ENCODE data around the gene PFKFB1.

Gene PFKFB1

GRCh38 chrX:54994099-54994498 lies at the start of gene PFKFB1:
TSS of gene PFKFB1 (minus strand) at chrX:54994188. CDS start at chrX:54994007, 181 bp downstream.
- no peak for TF ChIP-seq CTCF (IDR thresholded peaks at IDR 0.05; ENCODE audit: low read depth, low read length)
- no peak within 1 kb of the TSS for H3K4me3 ChIP-seq (ENCODE audit: low read depth, low read length)

- TF ChIP-seq CTCF (IDR thresholded peaks at IDR 0.05; ENCODE audit: low read depth, low read length), result no peak
- no peak overlapping the region for H3K4me3 ChIP-seq (ENCODE audit: low read depth, low read length)
These were observed 47.5 kb upstream of the PFKFB1 start for GRCh38 chrX:55041514-55041913.

- TF ChIP-seq CTCF (IDR thresholded peaks at IDR 0.05; ENCODE audit: low read depth, low read length), result no peak
These were observed 45.5 kb upstream of the PFKFB1 start for GRCh38 chrX:55039471-55039870.

GRCh38 chrX:55033429-55033828 lies 39.4 kb upstream of the PFKFB1 start:
- no peak overlapping the region for H3K4me3 ChIP-seq (ENCODE audit: low read depth, low read length)
- TF ChIP-seq CTCF (IDR thresholded peaks at IDR 0.05; ENCODE audit: low read depth, low read length), result no peak

More at GRCh38 chrX:55039471-55039870, 45.5 kb upstream of the PFKFB1 start:
- H3K4me3 ChIP-seq (ENCODE audit: low read depth, low read length), result no peak overlapping the region

- H3K4me3 ChIP-seq (ENCODE audit: low read depth, low read length), result no peak within 1 kb of the TSS
- TF ChIP-seq CTCF (IDR thresholded peaks at IDR 0.05; ENCODE audit: low read depth, low read length), result no peak
These were observed 36.5 kb upstream of the PFKFB1 start, which contains the start of gene ALAS2 for GRCh38 chrX:55030271-55031205. TSS of gene ALAS2 (minus strand) at chrX:55030977. CDS start at chrX:55026000, 4,977 bp downstream.

- no peak overlapping the region for H3K4me3 ChIP-seq (ENCODE audit: low read depth, low read length)
- no peak for TF ChIP-seq CTCF (IDR thresholded peaks at IDR 0.05; ENCODE audit: low read depth, low read length)
These were observed 35.3 kb upstream of the PFKFB1 start for GRCh38 chrX:55029291-55029690.

GRCh38 chrX:55028611-55029010 lies 34.6 kb upstream of the PFKFB1 start:
- no peak overlapping the region for H3K4me3 ChIP-seq (ENCODE audit: low read depth, low read length)
- TF ChIP-seq CTCF (IDR thresholded peaks at IDR 0.05; ENCODE audit: low read depth, low read length), result no peak
